TTC549 (cell line): ENCODE data around the gene RPP21.
A peak's percentile ranks its signal among the peaks of the same experiment; 100 is the strongest.
"Not testable (repeated sequence)": the region's sequence is repeated elsewhere in the genome, so short reads cannot be mapped to it uniquely, and the experiment has no call there.

Experiments
- FAIRE-seq: peaks from 2 replicates; lab custom pipeline; 2012; peaks lifted over from hg19 to GRCh38; lab: Jason Lieb, UNC

RPP21 gene

GRCh38 chr6:30331981-30332380 is 13.0 kb upstream of the RPP21 start:
- FAIRE-seq: no peak

GRCh38 chr6:30334075-30334783 is 10.7 kb upstream of the RPP21 start:
- FAIRE-seq: no peak

GRCh38 chr6:30340589-30341054 is 4.3 kb upstream of the RPP21 start:
- no peak for FAIRE-seq

GRCh38 chr6:30341218-30341617 is 3.7 kb upstream of the RPP21 start:
- FAIRE-seq: no peak

- no peak for FAIRE-seq
These were observed 3.2 kb upstream of the RPP21 start for GRCh38 chr6:30341728-30342127.

GRCh38 chr6:30344191-30344867 is 627 bp upstream of the RPP21 start:
- no peak for FAIRE-seq

- no peak for FAIRE-seq
These were observed 896 bp downstream of the RPP21 start for GRCh38 chr6:30345852-30346251.

GRCh38 chr6:30348957-30349356 is 4.0 kb downstream of the RPP21 start:
- no peak for FAIRE-seq

GRCh38 chr6:30349421-30350177 is 4.6 kb downstream of the RPP21 start:
- no peak for FAIRE-seq

GRCh38 chr6:30350524-30350923 is 5.6 kb downstream of the RPP21 start:
- no peak for FAIRE-seq

GRCh38 chr6:30352550-30352949 is 7.6 kb downstream of the RPP21 start:
- FAIRE-seq: no peak

- no peak for FAIRE-seq
These were observed 10.3 kb downstream of the RPP21 start for GRCh38 chr6:30355281-30355680.

GRCh38 chr6:30356536-30356935 is 11.6 kb downstream of the RPP21 start:
- no peak for FAIRE-seq

- peak; percentile 68 for FAIRE-seq
These were observed 13.0 kb downstream of the RPP21 start for GRCh38 chr6:30357678-30358540.

- no peak for FAIRE-seq
These were observed 14.3 kb downstream of the RPP21 start for GRCh38 chr6:30359276-30359675.

- no peak for FAIRE-seq
These were observed 15.2 kb downstream of the RPP21 start for GRCh38 chr6:30360139-30360538.

GRCh38 chr6:30361661-30362060 is 16.7 kb downstream of the RPP21 start:
- FAIRE-seq: no peak

GRCh38 chr6:30363459-30363858 is 18.5 kb downstream of the RPP21 start:
- no peak for FAIRE-seq

- no peak for FAIRE-seq
These were observed 19.6 kb downstream of the RPP21 start for GRCh38 chr6:30364591-30364990.

GRCh38 chr6:30369280-30369679 is 24.3 kb downstream of the RPP21 start:
- FAIRE-seq: not testable (repeated sequence)

- no peak for FAIRE-seq
These were observed 33.5 kb downstream of the RPP21 start for GRCh38 chr6:30378290-30378937.

GRCh38 chr6:30380464-30380863 is 35.5 kb downstream of the RPP21 start:
- FAIRE-seq: no peak
